Right forelimb (tissue), 1 donor: ENCODE results near the gene MTCL3.
A peak's percentile ranks its signal among the peaks of the same experiment; 100 is the strongest.

Source experiments
- DNase-seq: peaks from one replicate; pipeline ENCODE4 v3.0.0-alpha.2; 2018

MTCL3 gene

DNA sequence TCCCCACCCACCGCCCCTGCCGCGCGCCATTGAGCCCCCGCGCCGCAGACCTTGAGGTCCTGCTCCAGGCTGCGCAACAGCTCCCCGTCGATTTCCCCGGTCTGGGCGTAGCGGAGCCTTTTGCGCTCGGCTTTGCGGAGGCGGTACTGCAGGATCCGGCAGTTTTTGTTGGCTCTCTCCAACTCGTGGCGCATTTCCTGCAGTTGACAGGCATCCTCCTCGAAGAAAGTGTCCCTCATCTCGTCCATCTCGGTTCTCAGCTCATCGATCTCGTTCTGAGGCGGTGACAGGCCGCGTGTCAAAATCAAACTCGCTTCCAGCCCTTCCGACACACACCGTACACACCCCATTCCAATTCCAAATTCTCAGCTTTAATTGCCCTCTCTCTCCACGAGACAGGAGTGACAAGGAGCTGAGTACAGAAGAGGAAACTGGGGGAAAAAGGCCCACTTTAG lies 4.3 kb downstream of the MTCL3 start:
- peak; percentile 64 for DNase-seq

DNA sequence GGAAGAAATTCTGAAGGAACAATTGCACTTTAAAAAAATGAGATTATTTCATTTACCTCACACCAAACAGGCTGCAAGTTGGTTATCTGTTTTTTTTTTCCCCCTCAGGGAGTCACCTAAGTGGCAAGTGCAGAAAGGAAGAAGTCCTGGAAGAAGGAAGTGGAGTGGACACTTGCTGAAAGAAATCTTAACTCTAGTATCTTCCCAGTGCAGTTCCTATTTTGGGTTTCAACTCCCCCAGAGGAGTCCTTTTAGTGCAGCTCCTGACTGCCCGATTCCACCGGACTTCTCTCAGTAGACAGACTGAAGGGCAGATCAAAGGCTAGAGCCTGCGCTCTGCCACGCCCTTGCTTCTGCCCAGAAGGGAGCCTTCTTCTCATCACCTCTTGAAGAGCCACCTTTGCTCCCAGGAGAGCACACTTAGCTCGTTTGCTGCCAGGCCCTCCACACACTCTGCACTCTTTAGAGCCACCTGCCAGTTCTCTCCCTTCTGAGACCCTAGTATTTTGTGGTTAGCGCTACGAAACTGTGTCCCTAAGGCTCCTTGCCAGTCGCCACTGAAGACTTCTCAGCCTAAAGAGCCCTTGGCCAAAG lies 4.9 kb downstream of the MTCL3 start:
- DNase-seq = no peak

GRCh38 chr6:127513425-127513824 lies 5.7 kb downstream of the MTCL3 start:
- DNase-seq = no peak

- no peak for DNase-seq
These were observed 8.3 kb downstream of the MTCL3 start for GRCh38 chr6:127510876-127511275.

DNA sequence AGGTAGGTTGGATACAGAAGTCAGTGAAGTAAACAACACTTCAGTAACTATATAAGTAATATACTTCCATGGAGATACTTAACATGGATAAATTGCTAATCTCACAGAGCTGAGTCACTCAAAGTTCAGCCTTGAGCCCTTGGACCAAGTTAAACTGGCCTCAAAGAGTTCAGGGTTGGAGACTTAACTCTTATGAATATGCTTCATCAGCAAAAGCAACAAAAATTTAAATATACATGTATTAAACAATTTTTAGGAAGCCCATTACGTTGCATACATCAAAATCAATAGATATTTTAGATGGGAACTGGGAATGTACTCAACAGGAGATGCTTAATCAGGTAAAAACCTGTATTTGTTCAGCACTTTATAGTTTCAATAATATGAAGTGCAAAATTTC lies 12.2 kb downstream of the MTCL3 start:
- DNase-seq = no peak

GRCh38 chr6:127503022-127503421 lies 16.1 kb downstream of the MTCL3 start:
- DNase-seq = no peak

GRCh38 chr6:127497410-127497809 lies 21.7 kb downstream of the MTCL3 start:
- no peak for DNase-seq

GRCh38 chr6:127496471-127496870 lies 22.7 kb downstream of the MTCL3 start:
- no peak for DNase-seq

- DNase-seq = no peak
These were observed 24.8 kb downstream of the MTCL3 start for GRCh38 chr6:127494240-127494767.

- no peak for DNase-seq
These were observed 29.9 kb downstream of the MTCL3 start for GRCh38 chr6:127489248-127489647.

DNA sequence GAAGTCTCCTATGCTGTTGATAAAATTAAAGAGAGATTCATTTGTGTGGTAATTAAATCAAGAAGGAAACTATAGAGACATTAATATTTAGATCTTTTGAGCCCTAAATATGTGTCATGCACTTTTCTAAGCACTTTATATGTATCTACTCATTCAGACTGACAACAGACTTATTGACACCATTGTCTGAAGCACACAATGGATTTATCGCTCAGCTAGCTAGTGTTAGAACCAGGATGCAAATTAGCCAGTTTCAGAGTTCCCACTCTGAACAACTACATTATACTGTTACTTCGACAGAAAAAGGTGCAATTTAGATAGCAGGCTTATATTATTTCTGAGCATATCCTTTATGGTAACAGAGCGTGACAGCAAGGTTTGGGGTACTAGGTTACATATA lies 32.2 kb downstream of the MTCL3 start:
- no peak for DNase-seq

- no peak for DNase-seq
These were observed 34.8 kb downstream of the MTCL3 start for GRCh38 chr6:127484212-127484863.

GRCh38 chr6:127483399-127484055 lies 35.6 kb downstream of the MTCL3 start:
- DNase-seq = no peak

- DNase-seq = no peak
These were observed 36.8 kb downstream of the MTCL3 start for GRCh38 chr6:127482325-127482724.

DNA sequence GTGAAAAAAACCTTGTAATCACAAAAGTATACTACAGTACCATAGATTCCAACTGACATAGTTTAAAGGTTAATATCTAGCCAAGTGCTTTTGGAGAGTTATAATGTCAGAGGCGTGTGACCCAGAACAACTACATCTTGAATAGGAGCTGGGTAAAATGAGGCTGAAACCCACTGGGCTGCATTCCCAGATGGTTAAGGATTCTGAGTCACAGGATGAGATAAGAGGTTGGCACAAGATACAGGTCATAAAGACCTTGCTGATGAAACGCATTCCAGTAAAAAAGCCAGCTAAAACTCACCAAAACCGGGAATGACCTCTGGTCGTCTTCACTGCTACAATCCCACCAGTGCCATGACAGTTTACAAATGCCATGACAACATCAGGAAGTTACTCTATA lies 37.5 kb downstream of the MTCL3 start:
- DNase-seq = no peak

GRCh38 chr6:127481111-127481510 lies 38.0 kb downstream of the MTCL3 start:
- DNase-seq = no peak

GRCh38 chr6:127477658-127478057 lies 41.5 kb downstream of the MTCL3 start:
- no peak for DNase-seq

- peak; percentile 40 for DNase-seq
These were observed 43.3 kb downstream of the MTCL3 start for GRCh38 chr6:127475823-127476176.

DNA sequence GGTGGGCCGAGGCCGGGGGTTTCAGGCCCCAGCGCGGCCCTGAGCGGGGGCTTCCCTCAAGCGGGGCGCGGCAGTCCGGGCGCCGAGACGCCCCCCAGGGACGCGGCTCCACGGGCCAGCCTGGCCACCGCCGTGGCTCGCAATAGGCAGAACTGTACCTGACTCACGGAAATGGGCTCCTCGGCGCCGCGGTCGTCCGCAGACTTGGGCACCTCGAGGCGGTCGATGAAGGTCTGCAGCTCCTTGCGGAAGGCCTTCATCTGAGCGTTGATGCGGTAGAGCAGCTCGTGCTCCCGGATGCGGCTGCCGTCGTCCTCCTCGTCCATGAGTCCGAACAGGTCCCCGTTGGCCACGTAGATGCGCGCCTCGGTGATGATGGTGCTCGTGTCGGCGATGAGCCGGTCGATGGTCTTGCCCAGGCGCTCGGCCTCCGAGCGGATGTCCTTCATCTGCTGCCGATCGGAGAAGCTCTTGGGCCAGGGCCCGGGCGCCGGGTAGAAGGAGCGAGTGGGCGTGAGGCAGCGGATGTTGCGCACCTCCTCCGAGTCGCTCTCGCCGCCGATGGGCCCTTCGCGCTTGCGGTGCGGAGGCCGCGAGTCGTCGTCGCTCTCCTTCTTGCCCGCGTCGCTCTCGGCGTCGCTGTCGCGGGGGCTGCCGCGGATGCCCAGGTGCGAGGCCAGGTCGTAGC lies 43.9 kb downstream of the MTCL3 start:
- peak; percentile 43 for DNase-seq

- DNase-seq = no peak
These were observed 47.5 kb downstream of the MTCL3 start for GRCh38 chr6:127471379-127472255.

GRCh38 chr6:127468936-127469335 lies 50.2 kb downstream of the MTCL3 start:
- no peak for DNase-seq

DNA sequence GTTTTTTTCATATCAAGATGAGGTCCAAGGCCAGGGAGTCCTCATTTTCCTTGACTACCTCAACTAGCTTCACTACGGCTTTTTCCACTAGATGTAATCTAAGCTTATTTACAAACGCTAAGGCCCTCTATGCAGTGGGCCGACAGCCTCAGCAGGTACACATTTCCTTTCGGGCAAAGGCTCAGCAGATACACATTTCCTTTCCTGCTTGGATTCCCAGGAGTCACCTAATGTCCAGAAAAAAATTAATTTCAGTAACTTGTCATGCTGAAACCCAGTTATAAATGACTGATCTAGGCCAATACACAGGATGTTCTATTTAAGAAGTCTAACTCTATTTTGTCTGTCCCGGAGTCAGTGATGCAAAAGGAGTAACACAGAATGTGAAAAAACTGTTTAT lies 52.7 kb downstream of the MTCL3 start:
- no peak for DNase-seq
